OCI-LY7 (cell line): Measurements from ENCODE around the gene ZFYVE28. TPM values are rescaled to one million over a fixed set of nuclear protein-coding genes. Genes with fewer than 3 reads are reported as not detected.
A peak's percentile ranks its signal among the peaks of the same experiment; 100 is the strongest.

Experiments
- BruUV-seq: library from RNA; stranded (reverse); fragments of 400-500 nt; replicated peaks from 2 replicates; lab custom pipeline; 2021; lab: Mats Ljungman, UMichigan
- CTCF ChIA-PET: fragments of 300-600 bp; sonication (Branson Sonifier 250); formaldehyde crosslinking; loops from one replicate; lab custom pipeline; 2022; ENCODE audit warnings: antibody characterized with exemption; ENCODE audit not compliant: unreplicated experiment; lab: Charles Lee
- POLR2A ChIA-PET: fragments of 300-600 bp; sonication (Branson Sonifier 250); formaldehyde crosslinking; loops from one replicate; lab custom pipeline; 2022; ENCODE audit warnings: antibody characterized with exemption; lab: Charles Lee
- DNase-seq: peaks from one replicate; pipeline ENCODE4 v3.0.0-alpha.2; 2015; ENCODE audit warnings: low spot score
- H2AFZ ChIP-seq: fragments of 200-600 bp; sonication (generic), shearing (Covaris generic); 2 replicates; pipeline ENCODE4 v1.6.1; 2014; ENCODE audit warnings: mild to moderate bottlenecking, antibody characterized with exemption, low read length, moderate library complexity
- H3K27ac ChIP-seq: fragments of 200-600 bp; sonication (generic); 2 replicates; pipeline ENCODE4 v1.5.1; 2014; ENCODE audit warnings: mixed run types, low read depth, mild to moderate bottlenecking, moderate library complexity, low read length, inconsistent platforms; ENCODE audit not compliant: poor library complexity, severe bottlenecking
- H3K36me3 ChIP-seq: fragments of 200-600 bp; sonication (generic); 2 replicates; pipeline ENCODE4 v1.6.1; 2014; ENCODE audit warnings: mild to moderate bottlenecking, antibody characterized with exemption, low read length, moderate library complexity, mixed read lengths; ENCODE audit not compliant: insufficient read depth
- H3K4me1 ChIP-seq: fragments of 200-600 bp; sonication (generic); 2 replicates; pipeline ENCODE4 v1.5.1; 2014; ENCODE audit warnings: mild to moderate bottlenecking, low read length; ENCODE audit not compliant: insufficient read depth, poor library complexity, severe bottlenecking
- H3K4me2 ChIP-seq: fragments of 200-600 bp; sonication (generic); 2 replicates; pipeline ENCODE4 v1.6.1; 2014; ENCODE audit warnings: mild to moderate bottlenecking, low read length
- H3K4me3 ChIP-seq: fragments of 200-600 bp; sonication (generic); 2 replicates; pipeline ENCODE4 v1.5.1; 2014; ENCODE audit warnings: mild to moderate bottlenecking, low read depth, low read length; ENCODE audit not compliant: poor library complexity, severe bottlenecking
- H3K79me2 ChIP-seq: fragments of 200-600 bp; sonication (generic); 2 replicates; pipeline ENCODE4 v1.6.1; 2016; ENCODE audit warnings: low read depth, mild to moderate bottlenecking, low read length, moderate library complexity, mixed read lengths; ENCODE audit not compliant: insufficient read depth
- H3K9me2 ChIP-seq: fragments of 200-600 bp; sonication (generic); 2 replicates; pipeline ENCODE4 v1.6.1; 2016; ENCODE audit warnings: mild to moderate bottlenecking, low read length, mixed read lengths; ENCODE audit not compliant: insufficient read depth
- H3K9me3 ChIP-seq: fragments of 200-600 bp; sonication (generic); 2 replicates; pipeline ENCODE4 v1.6.1; 2014; ENCODE audit warnings: mild to moderate bottlenecking, mixed run types, low read length, mixed read lengths
- H4K20me1 ChIP-seq: fragments of 200-600 bp; sonication (generic); 2 replicates; pipeline ENCODE4 v1.6.1; 2014; ENCODE audit warnings: mild to moderate bottlenecking, antibody characterized with exemption, low read length, moderate library complexity, mixed read lengths; ENCODE audit not compliant: insufficient read depth
- CTCF ChIP-seq: fragments of 200-600 bp; sonication (generic); conservative IDR thresholded peaks from 2 replicates; pipeline ENCODE4 v1.5.1; 2014; ENCODE audit warnings: mild to moderate bottlenecking, antibody characterized with exemption, low read length, moderate library complexity, mixed read lengths
- EZH2phosphoT487 ChIP-seq: fragments of 200-600 bp; sonication (generic); IDR thresholded peaks from 2 replicates; pipeline ENCODE4 v1.6.1; 2018; ENCODE audit warnings: low read depth, borderline replicate concordance, mild to moderate bottlenecking, mixed run types, antibody characterized with exemption, low read length, moderate library complexity, mixed read lengths
- intact Hi-C: fragments of 100-400 bp; cut with micrococcal nuclease; formaldehyde crosslinking; loops from one replicate; pipeline ENCODE4 v1.10.0; 2022; ENCODE audit not compliant: unreplicated experiment
- total RNA-seq, 2 experiments: library from RNA; depleted of rRNA in 1 of 2; stranded (reverse); fragments of >200 nt in 1 of 2; shearing (Covaris generic) in 1 of 2; gene quantifications; 2 replicates each; pipeline ENCODE4 v1.2.3, GENCODE V29; 2014 to 2022

Gene ZFYVE28
- total RNA-seq, 2 experiments from 2014 or later: 0.32 TPM; not detected in 1

GRCh38 chr4:2413821-2414610, 4.4 kb downstream of the ZFYVE28 start:
- CTCF ChIA-PET: no interaction called here

GRCh38 chr4:2412885-2413716, 5.3 kb downstream of the ZFYVE28 start:
- H3K27ac ChIP-seq: no peak overlapping the region
- H3K36me3 ChIP-seq: no peaks in the 10 kb centered on the region
- H3K4me3 ChIP-seq: peak overlapping the region; percentile 6
- no peaks in the 10 kb centered on the region for H3K9me3 ChIP-seq
- H3K4me1 ChIP-seq: peaks cover 15% of the 10 kb centered on the region
- no peaks in the 10 kb centered on the region for H3K9me2 ChIP-seq
- peak; percentile 39 for DNase-seq
- no peaks in the 10 kb centered on the region for H4K20me1 ChIP-seq
- ChIA-PET CTCF (interaction anchor here (0.6 kb wide), 2 partner anchors 8 to 837 kb away, joined by 3 read pairs; no protein-coding TSS in a partner anchor), POLR2A (interaction anchor here (0.6 to 0.8 kb wide), 3 partner anchors 20 to 540 kb away, joined by 3 to 7 read pairs (median 5); no protein-coding TSS in a partner anchor)
- TF ChIP-seq CTCF (0 out of 2 replicates have a peak, but pooled peaks have one; percentile 19), EZH2phosphoT487 (no peak)
- intact Hi-C loops: no loop called here
- peak overlapping the region; percentile 35 for H3K4me2 ChIP-seq
- H2AFZ ChIP-seq: peak overlapping the region; percentile 50
- no peaks in the 10 kb centered on the region for H3K79me2 ChIP-seq
- no TSS peak for BruUV-seq

More at GRCh38 chr4:2413821-2414610, 4.4 kb downstream of the ZFYVE28 start:
- no peak overlapping the region for H3K27ac ChIP-seq
- H4K20me1 ChIP-seq: no peaks in the 10 kb centered on the region
- intact Hi-C loops: no loop called here
- TF ChIP-seq EZH2phosphoT487 (no peak), CTCF (no peak)
- H3K4me1 ChIP-seq: peaks cover 15% of the 10 kb centered on the region
- H3K9me2 ChIP-seq: no peaks in the 10 kb centered on the region
- no TSS peak for BruUV-seq
- no peaks in the 10 kb centered on the region for H3K36me3 ChIP-seq
- no peak overlapping the region for H3K4me2 ChIP-seq
- H2AFZ ChIP-seq: no peak overlapping the region
- no peaks in the 10 kb centered on the region for H3K9me3 ChIP-seq
- POLR2A ChIA-PET: no interaction called here
- no peak overlapping the region for H3K4me3 ChIP-seq
- H3K79me2 ChIP-seq: no peaks in the 10 kb centered on the region
- no peak for DNase-seq
